ENCODE measurements around the gene LRRC8B. TPM values are rescaled to one million over a fixed set of nuclear protein-coding genes. Genes with fewer than 3 reads are reported as not detected.
A peak's percentile ranks its signal among the peaks of the same experiment; 100 is the strongest.
"Not testable (repeated sequence)": the region's sequence is repeated elsewhere in the genome, so short reads cannot be mapped to it uniquely, and the experiment has no call there.

The LRRC8B gene
- total and polyA plus RNA-seq, 9 donors, result 1.2 to 9.3 (median 6.8) TPM

DNA sequence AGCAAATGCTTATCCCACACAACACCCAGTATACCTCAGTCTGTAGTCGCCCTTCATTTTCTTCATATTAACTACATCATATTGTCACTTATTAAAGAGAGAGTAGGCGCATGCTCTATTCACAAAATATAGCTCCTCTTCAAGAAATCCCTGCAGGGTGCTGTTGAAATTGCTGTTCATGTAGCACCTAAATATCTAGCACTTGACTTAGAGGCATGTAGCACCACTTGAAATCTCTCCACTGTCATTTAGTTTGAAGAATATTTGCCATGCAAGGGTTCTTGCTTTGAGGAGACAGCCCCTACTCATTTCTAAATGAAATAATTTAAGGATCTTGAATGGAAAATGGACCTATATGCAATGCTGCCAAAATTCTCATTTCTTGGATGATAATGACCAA, 20.9 kb upstream of the LRRC8B start:
- Histone ChIP-seq H3K4me1 (ENCODE audit: insufficient read depth) (no peaks in the 10 kb centered on the region), H3K27ac (no peak overlapping the region), H3K4me3 (no peak overlapping the region), H3K27me3 (no peaks in the 10 kb centered on the region), H3K9me3 (no peaks in the 10 kb centered on the region), H3K36me3 (no peaks in the 10 kb centered on the region)
- 75 to 89% (median 89%) methylated on average over 2 of the region's 2 CpGs for WGBS, 3 donors
- intact Hi-C loops (cut with DNase I), result loop anchor here in 1 of 4 donors (10.0 kb wide), 1 partner anchor 271 kb away; no protein-coding TSS in a partner anchor
- no peak for DNase-seq
- no peak for TF ChIP-seq EP300 (IDR thresholded peaks at IDR 0.05)
- TF ChIP-seq, protein P1, sequence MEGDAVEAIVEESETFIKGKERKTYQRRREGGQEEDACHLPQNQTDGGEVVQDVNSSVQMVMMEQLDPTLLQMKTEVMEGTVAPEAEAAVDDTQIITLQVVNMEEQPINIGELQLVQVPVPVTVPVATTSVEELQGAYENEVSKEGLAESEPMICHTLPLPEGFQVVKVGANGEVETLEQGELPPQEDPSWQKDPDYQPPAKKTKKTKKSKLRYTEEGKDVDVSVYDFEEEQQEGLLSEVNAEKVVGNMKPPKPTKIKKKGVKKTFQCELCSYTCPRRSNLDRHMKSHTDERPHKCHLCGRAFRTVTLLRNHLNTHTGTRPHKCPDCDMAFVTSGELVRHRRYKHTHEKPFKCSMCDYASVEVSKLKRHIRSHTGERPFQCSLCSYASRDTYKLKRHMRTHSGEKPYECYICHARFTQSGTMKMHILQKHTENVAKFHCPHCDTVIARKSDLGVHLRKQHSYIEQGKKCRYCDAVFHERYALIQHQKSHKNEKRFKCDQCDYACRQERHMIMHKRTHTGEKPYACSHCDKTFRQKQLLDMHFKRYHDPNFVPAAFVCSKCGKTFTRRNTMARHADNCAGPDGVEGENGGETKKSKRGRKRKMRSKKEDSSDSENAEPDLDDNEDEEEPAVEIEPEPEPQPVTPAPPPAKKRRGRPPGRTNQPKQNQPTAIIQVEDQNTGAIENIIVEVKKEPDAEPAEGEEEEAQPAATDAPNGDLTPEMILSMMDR (IDR thresholded peaks at IDR 0.05), result no peak
- no peak for TF ChIP-seq POLR2A (IDR thresholded peaks at IDR 0.05)

DNA sequence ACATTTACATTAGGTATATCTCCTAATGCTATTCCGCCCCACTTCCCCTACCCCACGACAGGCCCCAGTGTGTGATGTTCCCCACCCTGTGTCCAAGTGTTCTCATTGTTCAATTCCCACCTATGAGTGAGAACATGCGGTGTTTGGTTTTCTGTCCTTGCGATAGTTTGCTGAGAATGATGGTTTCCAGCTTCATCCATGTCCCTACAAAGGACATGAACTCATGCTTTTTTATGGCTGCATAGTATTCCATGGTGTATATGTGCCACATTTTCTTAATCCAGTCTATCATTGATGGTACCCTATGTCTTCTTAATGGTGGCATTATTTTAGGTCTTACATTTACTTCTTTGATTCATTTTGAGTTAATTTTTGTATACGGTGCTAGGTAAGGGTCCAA, 14.6 kb upstream of the LRRC8B start:
- intact Hi-C loops (cut with DNase I); H3K36me3 ChIP-seq; H3K27me3 ChIP-seq; H3K9me3 ChIP-seq; H3K4me1 ChIP-seq (ENCODE audit: insufficient read depth); H3K27ac ChIP-seq; DNase-seq; H3K4me3 ChIP-seq: not testable (repeated sequence)
- 88 to 93% (median 92%) methylated on average over 3 to 5 of the region's 5 CpGs for WGBS, 3 donors

DNA sequence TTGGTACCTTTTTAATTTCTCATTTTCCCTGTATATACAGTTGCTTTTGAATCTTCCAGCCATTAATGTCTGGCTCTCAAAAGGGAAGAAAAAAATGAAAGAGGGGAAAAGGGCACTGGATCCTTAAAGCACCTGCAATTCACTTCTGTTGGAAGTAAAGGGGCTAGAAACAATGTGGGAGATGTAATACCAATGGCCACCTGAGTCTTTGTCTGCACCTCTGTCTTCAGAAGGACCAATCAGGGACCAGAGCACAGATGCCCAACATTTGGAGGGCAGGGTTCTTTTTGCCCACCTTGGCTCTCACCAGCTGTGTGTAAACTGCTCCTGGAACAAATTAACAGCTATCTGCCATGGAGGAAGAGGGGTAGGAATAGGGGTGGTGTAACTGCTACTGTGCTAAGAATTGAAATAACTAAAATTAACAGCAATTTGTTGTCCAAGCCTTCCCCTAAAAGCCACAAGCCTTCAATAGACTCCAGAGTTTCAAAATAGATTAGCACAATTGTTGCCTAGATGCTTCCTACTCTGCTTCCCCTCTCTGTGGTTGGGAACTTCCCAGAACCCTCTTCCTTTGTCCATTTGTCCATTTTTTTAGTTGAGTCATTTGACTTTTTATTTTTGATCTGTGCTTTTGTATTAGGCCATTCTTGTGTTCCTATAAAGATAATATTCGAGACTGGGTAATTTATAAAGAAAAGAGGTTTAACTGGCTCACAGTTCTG, 11.5 kb upstream of the LRRC8B start:
- no peaks in the 10 kb centered on the region for H3K27me3 ChIP-seq
- H3K36me3 ChIP-seq, result no peaks in the 10 kb centered on the region
- no peaks in the 10 kb centered on the region for H3K4me1 ChIP-seq (ENCODE audit: insufficient read depth)
- no peaks in the 10 kb centered on the region for H3K9me3 ChIP-seq
- intact Hi-C loops (cut with DNase I), result no loop called here
- no peak overlapping the region for H3K4me3 ChIP-seq
- no peak for TF ChIP-seq POLR2A (IDR thresholded peaks at IDR 0.05)
- TF ChIP-seq, protein P1 (IDR thresholded peaks at IDR 0.05), result no peak
- TF ChIP-seq EP300 (IDR thresholded peaks at IDR 0.05), result no peak
- no peak for DNase-seq
- WGBS, 3 donors, result 84 to 95% (median 89%) methylated on average over 1 of the region's 1 CpG
- H3K27ac ChIP-seq, result no peak overlapping the region

DNA sequence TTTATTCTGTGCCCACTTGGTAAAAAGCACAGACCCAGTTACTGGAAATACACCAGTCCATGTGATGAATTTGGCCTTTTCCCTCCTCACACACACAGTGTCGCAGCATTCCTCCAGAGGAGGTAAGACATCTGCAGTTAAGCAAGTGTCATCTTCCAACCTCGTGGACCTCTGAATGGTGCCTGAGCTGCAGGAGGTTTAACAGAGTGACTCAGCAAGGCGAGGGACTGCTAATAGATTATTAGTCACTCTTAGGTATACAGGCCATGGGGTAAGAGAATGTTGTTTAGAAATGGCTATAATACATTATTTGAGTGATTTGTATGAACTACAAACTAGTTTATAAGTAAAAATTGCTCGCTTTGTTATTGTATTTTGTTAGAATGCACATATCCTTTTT, 8.6 kb upstream of the LRRC8B start:
- no peaks in the 10 kb centered on the region for H3K9me3 ChIP-seq
- no peaks in the 10 kb centered on the region for H3K36me3 ChIP-seq
- no peaks in the 10 kb centered on the region for H3K27me3 ChIP-seq
- no peak for DNase-seq
- intact Hi-C loops (cut with DNase I), result no loop called here
- H3K4me3 ChIP-seq, result no peak overlapping the region
- H3K27ac ChIP-seq, result no peak overlapping the region
- 76 to 86% (median 82%) methylated on average over 4 of the region's 4 CpGs for WGBS, 3 donors
- H3K4me1 ChIP-seq (ENCODE audit: insufficient read depth), result peaks cover 1% of the 10 kb centered on the region
- TF ChIP-seq EP300 (IDR thresholded peaks at IDR 0.05), result no peak
- TF ChIP-seq, protein P1 (IDR thresholded peaks at IDR 0.05), result no peak
- TF ChIP-seq POLR2A (IDR thresholded peaks at IDR 0.05), result no peak

DNA sequence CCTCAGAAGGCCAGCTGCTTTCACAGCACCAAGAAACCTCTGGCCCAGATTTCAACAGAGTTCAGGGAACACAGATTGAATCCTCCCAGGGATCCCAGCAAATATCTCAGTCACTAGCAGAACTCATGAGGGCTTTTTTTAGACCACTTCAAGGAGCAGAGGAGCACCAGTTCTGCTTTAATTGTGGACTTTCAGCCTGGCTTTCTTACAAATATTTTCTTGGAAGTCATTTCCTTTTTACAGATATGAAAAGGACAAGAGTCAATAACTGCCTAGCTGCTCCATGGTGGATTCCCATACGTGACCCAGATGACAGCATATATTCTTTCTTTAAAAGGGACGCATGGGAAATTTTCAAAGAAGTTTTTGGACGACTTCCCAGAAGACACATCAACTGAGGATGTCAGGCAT, 6.4 kb upstream of the LRRC8B start:
- no peaks in the 10 kb centered on the region for H3K27me3 ChIP-seq
- no peak overlapping the region for H3K4me3 ChIP-seq
- WGBS, 3 donors, result 26 to 31% (median 29%) methylated on average over 3 of the region's 3 CpGs
- no peak overlapping the region for H3K27ac ChIP-seq
- TF ChIP-seq EP300 (IDR thresholded peaks at IDR 0.05), result no peak
- TF ChIP-seq POLR2A (IDR thresholded peaks at IDR 0.05), result no peak
- TF ChIP-seq, protein P1 (IDR thresholded peaks at IDR 0.05), result no peak
- H3K4me1 ChIP-seq (ENCODE audit: insufficient read depth), result peaks cover 1% of the 10 kb centered on the region
- no peaks in the 10 kb centered on the region for H3K9me3 ChIP-seq
- intact Hi-C loops (cut with DNase I), result no loop called here
- peak in 1 of 5 donors; percentile 32 for DNase-seq
- H3K36me3 ChIP-seq, result no peaks in the 10 kb centered on the region

All from ovary (tissue), 9 donors.